SK-N-SH treated with all-trans-retinoic acid at 6 μM for 48 hours (cell line): ENCODE measurements around the gene GRHL1.

Source experiments
- SNAI2 ChIP-seq: fragments of 250-450 bp; sonication (Bioruptor Pico); IDR thresholded peaks from 2 replicates; pipeline ENCODE4 v1.5.0; 2020; ENCODE audit warnings: mild to moderate bottlenecking, moderate library complexity
- ZNF565 ChIP-seq: fragments of 450-650 bp; formaldehyde crosslinking; conservative IDR thresholded peaks from 2 replicates; pipeline ENCODE4 v1.5.0; 2020; ENCODE audit warnings: low read depth, mild to moderate bottlenecking, moderate library complexity

- TF ChIP-seq ZNF565 (no peak), SNAI2 (CRISPR knock-in tag) (no peak)
Observed at GRCh38 chr2:10022445-10022844, 71.0 kb downstream of the GRHL1 start.
